ENCODE data around the gene SYNE3.

The SYNE3 gene

DNA sequence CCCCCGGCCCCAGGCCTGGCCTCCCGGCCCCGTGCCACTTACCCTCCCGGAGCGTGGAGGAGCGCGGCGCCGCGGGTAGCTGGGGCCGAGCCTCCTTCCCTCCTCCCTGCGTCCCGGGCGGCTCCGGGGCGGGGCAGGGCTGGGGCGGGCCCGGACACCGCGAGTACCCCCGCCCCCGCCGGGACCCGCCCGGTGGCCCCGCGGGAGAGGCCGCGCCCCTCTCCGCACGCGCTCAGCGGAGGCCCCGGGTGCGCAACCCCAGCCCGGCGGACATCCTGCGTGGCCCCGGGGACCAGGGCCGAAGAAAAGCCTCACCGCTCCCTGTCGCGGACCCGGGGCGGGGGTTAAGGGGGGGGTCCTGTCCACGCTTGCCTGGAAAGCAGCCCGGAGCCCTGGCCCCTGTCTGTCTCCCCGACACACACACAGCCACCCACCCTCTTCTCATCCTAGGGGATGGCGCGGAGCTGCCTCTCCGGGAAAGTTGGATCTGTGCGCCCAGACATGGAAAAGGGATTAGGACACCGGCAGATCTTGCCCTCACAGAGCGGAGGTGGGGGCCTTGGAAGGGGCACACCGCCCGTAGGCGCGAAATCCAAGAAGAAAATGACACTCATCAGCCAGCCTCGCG is at the start of gene SYNE3:
TSS of gene SYNE3 (minus strand) at position 97 of the 628 bp plus-strand sequence. CDS start 40,829 bp downstream, outside the sequence.
- DNase-seq (ENCODE audit: low read depth in 3 of 3, low spot score in 1 of 3) = peak in 2 of 3 donors; percentile 24 to 39

- DNase-seq (ENCODE audit: low read depth in 3 of 3, low spot score in 1 of 3) = no peak
These were observed 47.6 kb upstream of the SYNE3 start for GRCh38 chr14:95564060-95564459.

DNA sequence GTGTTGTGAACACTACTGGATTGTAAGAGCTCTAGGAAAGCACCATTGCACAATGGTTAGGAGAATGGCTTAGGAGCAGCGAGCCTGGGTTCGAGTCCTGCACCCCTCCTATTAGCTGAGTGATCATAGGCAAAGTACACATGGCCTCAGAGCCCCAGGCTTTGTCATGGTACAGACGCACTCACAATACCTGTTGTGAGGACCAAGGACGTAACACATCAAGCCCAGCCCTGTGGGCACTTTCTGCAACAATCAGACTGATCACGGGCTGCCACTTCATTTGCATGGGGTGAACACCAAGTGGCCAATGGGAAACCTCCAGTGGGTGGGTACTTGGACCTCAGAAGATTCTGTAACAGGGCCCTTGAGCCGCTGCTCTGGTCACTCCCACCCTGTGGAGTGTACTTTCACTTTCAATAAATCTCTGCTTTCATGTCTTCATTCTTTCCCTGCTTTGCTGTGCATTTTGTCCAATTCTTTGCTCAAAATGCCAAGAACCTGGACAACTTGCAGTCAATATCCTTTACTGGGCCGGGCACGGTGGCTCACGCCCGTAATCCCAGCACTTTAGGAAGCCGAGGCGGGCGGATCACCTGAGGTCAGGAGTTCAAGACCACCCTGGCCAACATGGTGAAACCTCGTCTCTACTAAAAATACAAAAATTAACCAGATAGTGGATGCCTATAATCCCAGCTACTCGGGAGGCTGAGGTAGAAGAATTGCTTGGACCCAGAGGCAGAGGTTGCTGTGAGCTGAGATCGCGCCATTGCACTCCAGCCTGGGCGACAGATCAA is 46.6 kb upstream of the SYNE3 start:
- no peak for DNase-seq (ENCODE audit: low read depth in 3 of 3, low spot score in 1 of 3)

DNA sequence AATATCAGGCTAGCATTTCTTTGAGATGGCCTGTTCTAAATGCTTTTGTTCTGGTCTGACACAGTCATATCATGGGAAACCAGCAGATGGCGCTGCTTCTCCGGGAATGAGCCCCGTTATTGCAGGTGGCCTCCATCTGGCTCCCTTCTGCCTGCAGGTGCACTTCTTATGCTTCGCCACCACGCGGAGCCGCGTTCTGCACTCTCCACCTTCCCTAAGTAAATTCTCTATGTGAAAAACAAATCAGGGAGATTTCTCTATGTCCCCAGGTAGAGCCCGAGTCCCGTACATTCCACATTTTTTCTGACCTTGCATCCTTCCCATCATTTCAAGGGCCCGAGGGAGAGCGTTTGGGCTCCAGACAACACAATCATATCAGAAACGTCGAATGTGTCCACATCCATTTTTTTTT is 44.6 kb upstream of the SYNE3 start:
- DNase-seq (ENCODE audit: low read depth in 3 of 3, low spot score in 1 of 3) = peak; percentile 60 to 81 (median 65)

GRCh38 chr14:95559203-95559602 is 42.8 kb upstream of the SYNE3 start:
- no peak for DNase-seq (ENCODE audit: low read depth in 3 of 3, low spot score in 1 of 3)

DNA sequence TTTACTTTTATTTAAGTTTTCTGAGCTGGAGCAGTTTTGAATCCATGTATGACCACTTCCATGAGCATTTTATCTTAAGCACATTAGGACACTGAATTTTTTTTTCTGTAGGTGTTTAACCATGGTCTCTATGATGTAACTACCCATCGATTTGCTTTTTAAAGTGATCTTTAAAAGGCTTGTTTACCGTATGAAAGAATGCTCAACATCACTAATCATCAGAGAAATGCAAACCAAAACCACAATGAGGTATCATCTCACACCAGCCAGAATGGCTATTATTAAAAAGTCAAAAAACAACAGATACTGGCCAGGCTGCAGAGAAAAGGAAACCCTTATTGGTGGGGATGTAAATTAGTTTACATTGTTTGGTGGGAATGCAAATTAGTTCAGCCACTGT is 41.4 kb upstream of the SYNE3 start:
- DNase-seq (ENCODE audit: low read depth in 3 of 3, low spot score in 1 of 3) = no peak

- no peak for DNase-seq (ENCODE audit: low read depth in 3 of 3, low spot score in 1 of 3)
These were observed 40.8 kb upstream of the SYNE3 start for GRCh38 chr14:95557291-95557690.

GRCh38 chr14:95555053-95555452 is 38.6 kb upstream of the SYNE3 start:
- DNase-seq (ENCODE audit: low read depth in 3 of 3, low spot score in 1 of 3) = no peak

- no peak for DNase-seq (ENCODE audit: low read depth in 3 of 3, low spot score in 1 of 3)
These were observed 36.7 kb upstream of the SYNE3 start for GRCh38 chr14:95553141-95553540.

DNA sequence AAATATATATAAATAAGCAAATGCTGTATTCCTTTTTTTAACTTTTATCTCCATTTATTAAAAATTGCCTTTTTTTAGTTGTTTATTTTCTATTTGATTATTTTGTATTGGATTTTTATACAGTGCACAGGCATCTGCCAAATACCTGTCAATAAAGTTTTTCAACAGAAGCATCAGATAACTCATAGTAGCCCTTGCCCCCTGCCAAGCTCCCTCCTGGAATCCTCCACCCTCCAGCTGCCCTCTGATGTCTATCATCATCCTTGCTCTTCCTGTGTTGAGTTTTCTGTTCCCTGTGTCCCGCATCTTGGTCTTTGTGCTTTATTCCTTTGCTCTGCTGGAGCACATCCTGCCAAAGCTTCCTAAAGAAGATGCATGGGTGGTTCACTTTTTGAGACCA is 35.0 kb upstream of the SYNE3 start:
- DNase-seq (ENCODE audit: low read depth in 3 of 3, low spot score in 1 of 3) = no peak

- DNase-seq (ENCODE audit: low read depth in 3 of 3, low spot score in 1 of 3) = no peak
These were observed 33.5 kb upstream of the SYNE3 start for GRCh38 chr14:95549656-95550585.

DNA sequence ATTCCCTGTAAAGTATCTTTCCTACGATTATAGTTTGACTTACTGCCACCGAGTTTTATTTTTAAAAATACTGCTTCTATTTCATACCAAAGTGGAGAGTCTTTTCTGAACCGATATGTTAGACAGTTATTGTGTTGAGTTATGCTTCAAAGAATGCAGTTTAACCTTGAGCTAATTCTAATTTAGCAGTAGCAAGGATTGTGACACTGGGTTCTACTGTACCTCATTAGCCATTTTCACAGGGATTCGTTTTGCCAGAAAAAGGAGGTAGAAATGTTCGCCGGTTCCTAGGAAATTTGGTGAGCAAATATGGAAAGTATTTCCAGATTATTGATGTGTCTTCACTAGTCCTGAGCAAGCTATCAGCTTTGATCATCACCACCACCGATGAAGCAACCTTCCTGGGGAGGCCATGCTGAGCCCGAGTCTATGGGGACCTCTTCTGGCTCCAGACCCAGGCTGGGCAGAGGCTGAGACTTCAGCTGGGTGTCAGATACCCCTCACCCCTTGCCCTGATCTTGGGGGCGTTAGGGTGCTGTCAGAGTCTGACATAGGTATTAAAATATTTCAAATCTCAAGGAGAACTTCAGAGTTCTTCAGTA is 32.0 kb upstream of the SYNE3 start:
- DNase-seq (ENCODE audit: low read depth in 3 of 3, low spot score in 1 of 3) = no peak

- no peak for DNase-seq (ENCODE audit: low read depth in 3 of 3, low spot score in 1 of 3)
These were observed 31.3 kb upstream of the SYNE3 start for GRCh38 chr14:95547626-95548327.

GRCh38 chr14:95547272-95547625 is 30.8 kb upstream of the SYNE3 start:
- no peak for DNase-seq (ENCODE audit: low read depth in 3 of 3, low spot score in 1 of 3)

- no peak for DNase-seq (ENCODE audit: low read depth in 3 of 3, low spot score in 1 of 3)
These were observed 29.2 kb upstream of the SYNE3 start for GRCh38 chr14:95545515-95546168.

GRCh38 chr14:95544588-95544987 is 28.1 kb upstream of the SYNE3 start:
- no peak for DNase-seq (ENCODE audit: low read depth in 3 of 3, low spot score in 1 of 3)

GRCh38 chr14:95543021-95543420 is 26.6 kb upstream of the SYNE3 start:
- DNase-seq (ENCODE audit: low read depth in 3 of 3, low spot score in 1 of 3) = no peak

- DNase-seq (ENCODE audit: low read depth in 3 of 3, low spot score in 1 of 3) = no peak
These were observed 25.8 kb upstream of the SYNE3 start for GRCh38 chr14:95541932-95542930.

DNA sequence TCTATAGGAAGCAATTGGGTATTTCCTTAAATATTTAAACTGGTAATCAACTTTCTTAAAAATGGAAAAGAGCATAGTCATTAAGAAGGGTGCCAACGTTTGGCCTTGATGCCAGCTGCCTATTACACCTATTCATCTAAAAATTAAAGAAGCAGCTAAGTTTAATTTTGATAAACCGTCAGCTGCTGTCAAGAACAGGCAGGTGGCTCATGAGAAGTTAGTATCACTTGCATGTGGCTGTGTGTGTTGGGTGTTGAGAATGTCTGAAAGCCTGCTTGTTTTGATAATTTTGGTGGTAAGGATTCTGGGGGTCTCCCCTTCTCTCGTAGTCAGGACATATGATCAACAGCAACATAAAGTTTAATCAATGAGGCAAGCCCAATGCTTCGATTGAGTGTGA is 24.9 kb upstream of the SYNE3 start:
- no peak for DNase-seq (ENCODE audit: low read depth in 3 of 3, low spot score in 1 of 3)
